Activated CD4-positive, alpha-beta T cell treated with anti-CD3 and anti-CD28 coated beads, Interleukin-2, amount 10 ng/mL, durations not matched to agents 24 days and 14 days (primary cell): ENCODE data around the gene C8G. TPM values are rescaled to one million over a fixed set of nuclear protein-coding genes. Genes with fewer than 3 reads are reported as not detected.

Source experiments
- DNase-seq: peaks from one replicate; pipeline ENCODE4 v3.0.0; 2022
- H3K27ac Mint-ChIP-seq: one replicate; pipeline ENCODE4 v1.8.0; 2022; ENCODE audit warnings: mild to moderate bottlenecking, mixed read lengths
- H3K27me3 Mint-ChIP-seq: one replicate; pipeline ENCODE4 v1.8.0; 2022; ENCODE audit warnings: mixed read lengths
- H3K36me3 Mint-ChIP-seq: one replicate; pipeline ENCODE4 v1.8.0; 2022; ENCODE audit warnings: low read depth, mild to moderate bottlenecking, mixed read lengths
- H3K4me1 Mint-ChIP-seq: one replicate; pipeline ENCODE4 v1.8.0; 2021; ENCODE audit warnings: mixed read lengths
- H3K4me3 Mint-ChIP-seq: one replicate; pipeline ENCODE4 v1.8.0; 2022; ENCODE audit warnings: mild to moderate bottlenecking, moderate library complexity, mixed read lengths
- H3K9me3 Mint-ChIP-seq: one replicate; pipeline ENCODE4 v1.8.0; 2021; ENCODE audit warnings: mixed read lengths
- intact Hi-C: fragments of 100-400 bp; cut with micrococcal nuclease; formaldehyde crosslinking; loops from one replicate; pipeline ENCODE4 v1.15.1; 2023
- total RNA-seq: library from RNA; stranded (reverse); gene quantifications from 2 replicates; pipeline ENCODE4 v1.2.3, GENCODE V29; 2022

The C8G gene
- total RNA-seq = 0.69 and 1.7 TPM in 2 replicates

DNA sequence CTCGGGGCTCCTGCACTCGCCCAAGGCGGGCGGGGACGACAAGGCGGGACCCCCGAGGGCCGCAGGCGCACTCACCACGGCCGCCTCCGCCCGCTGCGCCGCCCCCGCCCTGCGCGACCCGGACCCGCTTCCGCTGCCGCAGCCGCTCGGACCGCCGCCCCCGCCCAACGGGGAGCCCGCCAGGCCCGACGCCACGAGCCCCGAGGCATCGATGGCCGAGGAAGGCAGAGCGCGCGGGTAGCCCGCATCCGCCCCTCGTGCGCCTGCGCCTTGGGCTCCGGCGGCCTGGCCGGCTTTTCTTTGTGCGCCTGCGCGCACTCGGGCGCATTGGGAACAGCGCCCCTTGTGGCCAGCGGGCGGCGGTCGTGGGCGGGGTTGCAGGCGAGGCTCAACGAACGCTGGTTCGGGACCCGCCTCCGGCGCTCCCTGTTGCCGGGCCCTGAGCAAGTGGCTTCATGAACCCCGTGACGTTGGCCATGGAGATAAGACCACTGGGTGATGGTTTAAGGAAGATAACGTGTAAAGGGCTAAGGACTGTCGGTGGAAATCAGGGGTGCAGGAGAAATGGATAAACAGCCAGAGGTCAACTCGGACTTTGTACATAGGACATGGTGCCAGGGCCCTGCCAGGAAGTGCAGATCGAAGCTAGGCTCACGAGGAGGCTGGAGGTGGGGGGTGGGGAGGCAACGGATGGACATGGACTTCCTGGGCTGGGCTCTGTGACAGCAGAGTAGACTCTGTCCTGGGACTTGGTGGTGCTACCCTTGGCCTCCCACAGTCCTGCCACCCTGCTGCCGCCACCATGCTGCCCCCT, at the start of gene C8G, which contains the start of gene FBXW5:
TSS of gene C8G (plus strand) at position 725 of the 814 bp plus-strand sequence. CDS start at position 803, 78 bp downstream.
TSS of gene FBXW5 (minus strand) at position 220 of the 814 bp plus-strand sequence. CDS start 655 bp downstream, outside the sequence.
- intact Hi-C loops = loop anchor here (1.0 kb wide), 4 partner anchors 42 to 95 kb away; partner anchors contain the start of genes PAXX, PHPT1 and TRAF2
- no peaks in the 10 kb centered on the region for H3K9me3 Mint-ChIP-seq
- no peaks in the 10 kb centered on the region for H3K27me3 Mint-ChIP-seq
- peak within 1 kb of the TSS; percentile 83 for H3K4me3 Mint-ChIP-seq
- H3K4me1 Mint-ChIP-seq = peaks cover 3% of the 10 kb centered on the region
- H3K36me3 Mint-ChIP-seq = peaks cover 12% of the 10 kb centered on the region
- H3K27ac Mint-ChIP-seq = peak within 1 kb of the TSS; percentile 87
- peak; percentile 99 for DNase-seq

GRCh38 chr9:136896027-136896426, 49.0 kb upstream of the C8G start:
- Mint-ChIP-seq H3K9me3 (no peaks in the 10 kb centered on the region), H3K4me3 (no peak overlapping the region), H3K36me3 (peaks cover 49% of the 10 kb centered on the region), H3K27ac (no peak overlapping the region), H3K27me3 (no peaks in the 10 kb centered on the region), H3K4me1 (peaks cover 36% of the 10 kb centered on the region)
- intact Hi-C loops = no loop called here
- no peak for DNase-seq

- peaks cover 58% of the 10 kb centered on the region for H3K36me3 Mint-ChIP-seq
- peaks cover 54% of the 10 kb centered on the region for H3K4me1 Mint-ChIP-seq
- H3K27ac Mint-ChIP-seq = peak overlapping the region; percentile 56
- no peak for DNase-seq
- no peaks in the 10 kb centered on the region for H3K9me3 Mint-ChIP-seq
- no peaks in the 10 kb centered on the region for H3K27me3 Mint-ChIP-seq
- no peak overlapping the region for H3K4me3 Mint-ChIP-seq
- intact Hi-C loops = no loop called here
These were observed 46.5 kb upstream of the C8G start for GRCh38 chr9:136898483-136899100.

- Mint-ChIP-seq H3K27me3 (no peaks in the 10 kb centered on the region), H3K27ac (peak overlapping the region; percentile 81), H3K4me1 (peaks cover 53% of the 10 kb centered on the region), H3K36me3 (peaks cover 56% of the 10 kb centered on the region), H3K4me3 (no peak overlapping the region), H3K9me3 (no peaks in the 10 kb centered on the region)
- DNase-seq = no peak
- intact Hi-C loops = no loop called here
These were observed 45.8 kb upstream of the C8G start for GRCh38 chr9:136899196-136899595.

DNA sequence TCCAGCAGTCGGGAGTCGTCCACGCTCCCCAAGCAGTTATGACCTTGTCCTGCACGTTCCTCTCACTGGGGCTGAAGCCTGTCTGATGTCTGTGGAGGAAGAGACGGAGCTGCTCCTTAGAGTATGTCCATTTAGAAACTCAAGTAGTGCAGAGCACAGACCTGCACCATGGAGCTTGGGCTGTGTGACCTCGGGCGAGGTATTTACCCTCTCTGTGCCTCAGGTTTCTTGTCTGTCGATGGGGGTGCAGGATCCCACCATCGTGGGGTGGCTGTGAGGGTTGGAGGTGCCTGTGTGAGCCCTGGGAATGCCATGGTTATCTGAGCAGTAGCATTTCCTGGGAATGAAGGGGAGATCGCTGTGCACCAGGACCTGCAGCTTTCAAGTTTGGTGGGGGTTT, 44.5 kb upstream of the C8G start:
- intact Hi-C loops = loop anchor here (5.0 kb wide), 1 partner anchor 93 kb away; the partner anchor contains the start of gene RABL6
- no peak for DNase-seq
- Mint-ChIP-seq H3K4me3 (peak overlapping the region; percentile 12), H3K27ac (peak overlapping the region; percentile 99), H3K27me3 (no peaks in the 10 kb centered on the region), H3K9me3 (no peaks in the 10 kb centered on the region), H3K4me1 (peaks cover 49% of the 10 kb centered on the region), H3K36me3 (peaks cover 50% of the 10 kb centered on the region)

GRCh38 chr9:136900988-136901515, 44.0 kb upstream of the C8G start:
- no peaks in the 10 kb centered on the region for H3K27me3 Mint-ChIP-seq
- H3K4me1 Mint-ChIP-seq = peaks cover 49% of the 10 kb centered on the region
- no peak for DNase-seq
- H3K27ac Mint-ChIP-seq = peak overlapping the region; percentile 99
- peaks cover 51% of the 10 kb centered on the region for H3K36me3 Mint-ChIP-seq
- intact Hi-C loops = loop anchor here (5.0 kb wide), 1 partner anchor 94 kb away; the partner anchor contains the start of gene RABL6
- H3K9me3 Mint-ChIP-seq = no peaks in the 10 kb centered on the region
- H3K4me3 Mint-ChIP-seq = peak overlapping the region; percentile 78

GRCh38 chr9:136901516-136902258, 43.4 kb upstream of the C8G start:
- Mint-ChIP-seq H3K4me1 (peaks cover 52% of the 10 kb centered on the region), H3K27me3 (no peaks in the 10 kb centered on the region)

DNA sequence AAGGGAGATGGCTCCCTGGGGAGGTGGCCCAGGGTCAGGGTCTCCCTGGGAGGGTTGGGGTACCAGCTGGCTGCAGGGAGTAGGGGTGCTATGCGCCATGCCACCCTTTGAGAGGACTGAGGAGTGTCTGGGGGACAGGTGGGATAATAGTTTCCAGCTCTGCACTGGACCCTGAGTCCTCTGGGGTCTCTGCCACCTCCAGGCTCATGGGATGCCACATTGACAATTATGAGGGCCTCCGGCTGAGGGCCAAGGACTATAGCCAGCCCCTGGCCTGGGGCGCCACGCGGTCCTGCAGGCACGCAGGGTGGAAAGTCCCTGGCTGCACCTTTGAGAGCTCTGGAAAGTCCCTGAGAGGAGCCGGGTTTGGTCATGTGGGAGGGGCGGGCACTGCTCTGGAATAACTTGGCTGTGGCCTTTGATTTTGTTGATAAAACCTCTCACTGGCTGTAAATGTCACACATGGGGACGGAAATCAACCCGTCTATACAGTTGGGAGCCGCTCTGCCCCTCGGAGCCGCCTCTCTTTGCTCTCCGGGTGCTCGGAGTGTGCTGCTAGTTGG, 42.7 kb upstream of the C8G start:
- Mint-ChIP-seq H3K27me3 (no peaks in the 10 kb centered on the region), H3K36me3 (peaks cover 58% of the 10 kb centered on the region), H3K4me3 (peak overlapping the region; percentile 78), H3K27ac (peak overlapping the region; percentile 99), H3K4me1 (peaks cover 48% of the 10 kb centered on the region), H3K9me3 (no peaks in the 10 kb centered on the region)
- intact Hi-C loops = loop anchor here (1.0 to 5.0 kb wide), 6 partner anchors 16 to 95 kb away; partner anchors contain the start of genes EDF1, FBXW5, PHPT1 and RABL6
- peak; percentile 97 for DNase-seq

More at GRCh38 chr9:136901516-136902258, 43.4 kb upstream of the C8G start:
- DNase-seq = peak; percentile 96
- Mint-ChIP-seq H3K9me3 (no peaks in the 10 kb centered on the region), H3K4me3 (peak overlapping the region; percentile 78), H3K36me3 (peaks cover 54% of the 10 kb centered on the region), H3K27ac (peak overlapping the region; percentile 99)
- intact Hi-C loops = loop anchor here (1.0 to 5.0 kb wide), 6 partner anchors 15 to 94 kb away; partner anchors contain the start of genes EDF1, FBXW5, PHPT1 and RABL6

DNA sequence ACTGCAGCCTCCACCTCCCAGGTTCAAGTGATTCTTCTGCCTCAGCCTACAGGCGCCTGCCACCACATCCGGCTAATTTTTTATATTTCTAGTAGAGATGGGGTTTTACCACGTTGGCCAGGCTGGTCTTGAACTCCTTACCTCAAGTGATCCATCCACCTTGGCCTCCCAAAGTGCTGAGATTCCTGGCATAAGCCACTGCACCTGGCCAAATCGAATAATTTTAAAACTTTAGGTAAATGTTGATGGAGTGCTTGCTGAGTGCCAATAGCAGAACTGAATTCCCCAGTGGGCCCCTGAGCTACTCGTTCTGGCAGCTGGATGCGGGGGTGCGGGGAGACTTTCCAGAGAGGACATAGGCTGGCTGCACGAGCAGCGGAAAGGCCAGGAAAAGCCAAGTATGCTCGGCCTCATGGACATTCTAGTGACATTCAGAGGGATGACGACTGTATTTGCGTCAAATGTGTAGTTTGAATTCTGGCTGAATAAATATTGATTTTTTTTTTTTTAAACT, 41.9 kb upstream of the C8G start:
- intact Hi-C loops = loop anchor here (2.0 to 5.0 kb wide), 2 partner anchors 54 to 96 kb away; partner anchors contain the start of genes PHPT1 and RABL6
- no peaks in the 10 kb centered on the region for H3K9me3 Mint-ChIP-seq
- H3K27ac Mint-ChIP-seq = peak overlapping the region; percentile 99
- peaks cover 48% of the 10 kb centered on the region for H3K4me1 Mint-ChIP-seq
- H3K4me3 Mint-ChIP-seq = peak overlapping the region; percentile 49
- peaks cover 63% of the 10 kb centered on the region for H3K36me3 Mint-ChIP-seq
- H3K27me3 Mint-ChIP-seq = no peaks in the 10 kb centered on the region
- DNase-seq = peak; percentile 62

DNA sequence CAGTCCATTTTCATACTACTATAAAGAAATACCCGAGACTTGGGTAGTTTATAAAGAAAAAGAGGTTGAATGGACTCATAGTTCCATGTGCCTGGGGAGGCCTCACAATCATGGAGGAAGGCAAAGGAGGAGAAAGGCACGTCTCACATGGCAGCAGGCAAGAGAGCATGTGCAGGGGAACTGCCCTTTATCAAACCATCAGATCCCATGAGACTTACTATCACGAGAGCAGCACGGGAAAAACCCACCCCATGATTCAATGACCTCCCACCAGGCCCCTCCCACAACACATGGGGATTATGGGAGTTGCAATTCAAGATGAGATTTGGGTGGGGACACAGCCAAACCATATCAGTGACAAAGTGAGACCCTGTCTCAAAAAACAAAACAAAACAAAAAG, 38.8 kb upstream of the C8G start:
- Mint-ChIP-seq H3K27ac (peak overlapping the region; percentile 68), H3K4me3 (no peak overlapping the region), H3K36me3 (peaks cover 61% of the 10 kb centered on the region), H3K9me3 (no peaks in the 10 kb centered on the region), H3K27me3 (no peaks in the 10 kb centered on the region), H3K4me1 (peaks cover 32% of the 10 kb centered on the region)
- DNase-seq = no peak
- intact Hi-C loops = no loop called here

DNA sequence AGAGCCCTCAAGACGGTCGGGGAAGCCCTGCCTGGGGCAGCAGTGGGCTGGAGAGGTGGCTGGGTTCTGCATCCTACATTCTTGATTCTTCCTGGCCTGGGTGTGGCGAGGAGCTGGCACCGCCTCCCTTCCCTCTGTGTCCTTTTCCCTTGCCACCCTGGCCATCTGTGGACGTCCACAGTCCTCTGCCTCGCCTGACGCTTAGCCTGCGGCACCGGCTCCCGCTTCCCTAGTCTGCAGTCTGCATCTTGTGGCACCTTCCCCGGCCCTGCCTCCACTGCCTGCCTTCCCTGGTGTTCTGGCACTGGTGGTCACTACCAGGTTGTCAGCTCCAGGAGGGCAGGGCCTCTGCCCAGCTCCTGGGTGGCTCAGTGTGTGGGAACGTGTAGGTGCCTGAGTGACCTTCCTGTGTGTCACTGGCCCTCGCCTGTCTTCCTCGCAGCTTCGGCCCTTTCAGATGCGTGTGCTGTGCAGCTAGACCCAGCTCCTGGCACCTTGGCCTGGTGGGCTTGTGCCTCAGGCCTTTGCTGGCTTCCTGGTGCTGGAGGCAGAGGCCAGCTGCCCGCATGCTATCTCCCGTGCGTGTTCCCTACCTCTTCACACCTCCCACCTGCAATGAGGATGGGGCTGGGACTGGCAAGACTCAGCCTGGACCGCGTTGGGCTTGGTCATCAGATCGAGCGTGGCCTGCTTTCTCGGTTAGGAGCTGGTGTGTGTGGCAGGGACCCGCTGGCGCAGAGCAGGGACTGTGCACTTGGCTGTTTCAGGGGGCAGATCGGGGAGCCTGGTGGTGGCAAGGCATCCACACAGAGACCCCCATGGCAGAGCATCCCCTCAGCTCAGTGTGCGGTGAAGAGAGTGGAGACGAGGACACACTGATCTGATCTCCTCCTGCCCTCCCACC, 37.8 kb upstream of the C8G start:
- Mint-ChIP-seq H3K4me3 (no peak overlapping the region), H3K27ac (peak overlapping the region; percentile 69), H3K9me3 (no peaks in the 10 kb centered on the region), H3K27me3 (no peaks in the 10 kb centered on the region), H3K4me1 (peaks cover 24% of the 10 kb centered on the region), H3K36me3 (peaks cover 57% of the 10 kb centered on the region)
- intact Hi-C loops = no loop called here
- DNase-seq = no peak
